GM13977 (cell line): ENCODE measurements around the gene KAZN.

Experiments used
- DNase-seq: peaks from one replicate; pipeline ENCODE4 v3.0.0; 2012; ENCODE audit warnings: low spot score
- CTCF ChIP-seq: IDR thresholded peaks from 2 replicates; pipeline ENCODE4 v1.5.1; 2012; ENCODE audit warnings: mild to moderate bottlenecking, control low read depth; ENCODE audit not compliant: insufficient read depth; ENCODE audit errors: extremely low read depth, missing control alignments
- in situ Hi-C: fragments of 300-500 bp; cut with MboI; formaldehyde crosslinking; loops from one replicate; pipeline ENCODE4 v1.12.0; 2022; ENCODE audit warnings: low sequenced_read_pairs, low pct_unique_long_range_greater_than_20kb, mixed read lengths, inconsistent platforms; ENCODE audit not compliant: unreplicated experiment

KAZN gene

DNA sequence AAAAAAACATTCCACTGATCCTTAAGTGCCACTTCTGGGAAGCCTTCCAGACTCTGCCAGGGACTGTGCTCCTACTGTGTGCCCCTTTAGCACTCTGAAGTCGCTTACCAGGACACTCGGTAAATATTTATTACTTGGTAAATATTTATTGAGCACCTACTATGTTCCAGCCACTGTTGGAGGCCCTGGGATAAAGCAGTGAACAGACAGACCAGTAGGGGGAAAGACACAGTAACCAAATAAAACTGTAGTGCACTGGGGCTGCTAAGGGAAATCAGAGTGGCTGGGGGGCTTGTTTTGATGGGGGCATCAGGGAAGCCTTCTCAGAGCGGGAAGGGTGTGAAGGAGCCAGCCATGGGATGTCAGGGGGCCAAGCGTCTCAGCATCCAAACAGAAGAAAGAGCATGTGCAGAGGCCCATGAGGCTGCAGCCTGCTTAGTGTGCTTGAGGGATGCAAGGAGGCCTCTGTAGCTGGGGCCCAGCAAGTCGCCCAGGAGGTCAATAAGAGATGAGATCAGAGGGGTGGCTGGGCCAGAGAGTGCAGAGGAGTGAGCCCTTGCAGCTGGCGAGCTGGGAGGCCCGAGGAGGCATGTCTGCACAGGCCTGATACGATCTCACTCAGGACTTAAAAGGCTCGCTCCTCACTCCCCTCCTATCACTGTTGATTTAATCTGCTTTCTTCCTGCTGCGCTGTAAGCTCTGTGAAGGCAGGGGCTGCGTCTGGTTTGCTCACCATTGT is 28.6 kb downstream of the KAZN start:
- in situ Hi-C loops, result no loop called here
- no peak for DNase-seq
- no peak for TF ChIP-seq CTCF

- TF ChIP-seq CTCF, result no peak
- in situ Hi-C loops, result no loop called here
- DNase-seq, result no peak
These were observed 29.4 kb downstream of the KAZN start for GRCh38 chr1:14627608-14628489.

- TF ChIP-seq CTCF, result no peak
- in situ Hi-C loops, result no loop called here
These were observed 31.0 kb downstream of the KAZN start for GRCh38 chr1:14629363-14630014.

GRCh38 chr1:14630986-14631385 is 32.5 kb downstream of the KAZN start:
- no peak for DNase-seq
- no peak for TF ChIP-seq CTCF
- in situ Hi-C loops, result no loop called here

More at GRCh38 chr1:14629363-14630014, 31.0 kb downstream of the KAZN start:
- no peak for DNase-seq

DNA sequence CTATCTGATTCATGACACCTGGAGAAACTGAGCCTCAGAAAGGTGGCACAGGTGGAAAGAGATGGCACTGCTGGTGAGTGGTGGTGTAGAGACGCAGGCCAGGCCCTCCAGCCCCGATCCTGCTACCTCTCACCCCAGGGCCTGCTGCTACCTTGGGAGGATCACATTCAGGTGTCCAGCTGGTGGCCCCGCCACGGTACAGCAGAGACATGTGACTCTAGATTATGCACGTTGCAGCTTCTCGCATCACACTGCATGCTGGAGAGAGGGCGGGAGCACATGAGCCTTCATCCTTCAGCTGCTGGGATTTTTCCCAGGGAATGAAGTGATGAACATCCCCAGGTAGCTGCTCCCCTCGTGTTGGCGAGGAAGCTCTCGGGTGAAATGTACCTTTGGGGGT is 32.9 kb downstream of the KAZN start:
- TF ChIP-seq CTCF, result no peak
- in situ Hi-C loops, result no loop called here
- no peak for DNase-seq

GRCh38 chr1:14634486-14634885 is 36.0 kb downstream of the KAZN start:
- DNase-seq, result no peak
- in situ Hi-C loops, result no loop called here
- TF ChIP-seq CTCF, result no peak
